ENCODE results near the gene FTL.

- no peak for TF ChIP-seq CTCF (IDR thresholded peaks at IDR 0.05; ENCODE audit: low read depth, low read length)
- no peak for TF ChIP-seq POLR2A (IDR thresholded peaks at IDR 0.05; ENCODE audit: extremely low read depth, insufficient read length)
Measured at GRCh38 chr19:48991011-48991609, 26.0 kb downstream of the FTL start.

Measured in NB4 (cell line).